Measurements from ENCODE around the gene BBX.
A peak's percentile ranks its signal among the peaks of the same experiment; 100 is the strongest.

The BBX gene

GRCh38 chr3:107796791-107797190, 274.0 kb downstream of the BBX start:
- H3K4me3 ChIP-seq (replicated peaks; ENCODE audit: insufficient read depth, low read length), result no peak overlapping the region

DNA sequence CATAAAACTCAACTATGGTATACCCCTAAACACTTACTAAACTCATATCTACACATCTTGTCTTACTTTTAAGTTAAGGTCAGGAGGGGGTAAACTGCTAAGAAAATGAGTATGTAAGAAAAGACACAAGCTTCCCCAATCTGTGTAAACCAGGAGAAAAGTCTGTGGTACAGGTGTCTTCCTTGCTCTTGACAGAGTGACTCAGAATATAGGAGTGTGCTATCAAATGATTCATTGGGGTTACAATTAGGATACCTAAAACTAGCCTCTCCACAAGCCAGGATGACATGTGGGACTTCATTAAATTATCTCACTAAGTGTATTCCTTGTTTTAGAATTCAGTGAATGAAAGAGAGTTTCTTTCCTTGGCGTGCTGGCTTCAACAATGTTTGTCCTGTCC, 274.8 kb downstream of the BBX start:
- TF ChIP-seq POLR2AphosphoS5 (IDR thresholded peaks at IDR 0.05; ENCODE audit: low read depth) (no peak), GABPA (IDR thresholded peaks at IDR 0.05; ENCODE audit: low read depth) (no peak)
- TF ChIP-seq, protein P1, sequence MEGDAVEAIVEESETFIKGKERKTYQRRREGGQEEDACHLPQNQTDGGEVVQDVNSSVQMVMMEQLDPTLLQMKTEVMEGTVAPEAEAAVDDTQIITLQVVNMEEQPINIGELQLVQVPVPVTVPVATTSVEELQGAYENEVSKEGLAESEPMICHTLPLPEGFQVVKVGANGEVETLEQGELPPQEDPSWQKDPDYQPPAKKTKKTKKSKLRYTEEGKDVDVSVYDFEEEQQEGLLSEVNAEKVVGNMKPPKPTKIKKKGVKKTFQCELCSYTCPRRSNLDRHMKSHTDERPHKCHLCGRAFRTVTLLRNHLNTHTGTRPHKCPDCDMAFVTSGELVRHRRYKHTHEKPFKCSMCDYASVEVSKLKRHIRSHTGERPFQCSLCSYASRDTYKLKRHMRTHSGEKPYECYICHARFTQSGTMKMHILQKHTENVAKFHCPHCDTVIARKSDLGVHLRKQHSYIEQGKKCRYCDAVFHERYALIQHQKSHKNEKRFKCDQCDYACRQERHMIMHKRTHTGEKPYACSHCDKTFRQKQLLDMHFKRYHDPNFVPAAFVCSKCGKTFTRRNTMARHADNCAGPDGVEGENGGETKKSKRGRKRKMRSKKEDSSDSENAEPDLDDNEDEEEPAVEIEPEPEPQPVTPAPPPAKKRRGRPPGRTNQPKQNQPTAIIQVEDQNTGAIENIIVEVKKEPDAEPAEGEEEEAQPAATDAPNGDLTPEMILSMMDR (IDR thresholded peaks at IDR 0.05; ENCODE audit: insufficient read depth, low read length), result no peak
- Histone ChIP-seq H3K27me3 (ENCODE audit: insufficient read depth, poor library complexity, severe bottlenecking) (no peaks in the 10 kb centered on the region), H3K4me3 (replicated peaks; ENCODE audit: insufficient read depth, low read length) (no peak overlapping the region), H3K27ac (replicated peaks) (no peak overlapping the region)
- DNase-seq (ENCODE audit: low read depth in 1 of 2, low spot score in 1 of 2), result no peak

More at GRCh38 chr3:107796791-107797190, 274.0 kb downstream of the BBX start:
- TF ChIP-seq GABPA (IDR thresholded peaks at IDR 0.05; ENCODE audit: low read depth), result no peak
- TF ChIP-seq, protein P2, sequence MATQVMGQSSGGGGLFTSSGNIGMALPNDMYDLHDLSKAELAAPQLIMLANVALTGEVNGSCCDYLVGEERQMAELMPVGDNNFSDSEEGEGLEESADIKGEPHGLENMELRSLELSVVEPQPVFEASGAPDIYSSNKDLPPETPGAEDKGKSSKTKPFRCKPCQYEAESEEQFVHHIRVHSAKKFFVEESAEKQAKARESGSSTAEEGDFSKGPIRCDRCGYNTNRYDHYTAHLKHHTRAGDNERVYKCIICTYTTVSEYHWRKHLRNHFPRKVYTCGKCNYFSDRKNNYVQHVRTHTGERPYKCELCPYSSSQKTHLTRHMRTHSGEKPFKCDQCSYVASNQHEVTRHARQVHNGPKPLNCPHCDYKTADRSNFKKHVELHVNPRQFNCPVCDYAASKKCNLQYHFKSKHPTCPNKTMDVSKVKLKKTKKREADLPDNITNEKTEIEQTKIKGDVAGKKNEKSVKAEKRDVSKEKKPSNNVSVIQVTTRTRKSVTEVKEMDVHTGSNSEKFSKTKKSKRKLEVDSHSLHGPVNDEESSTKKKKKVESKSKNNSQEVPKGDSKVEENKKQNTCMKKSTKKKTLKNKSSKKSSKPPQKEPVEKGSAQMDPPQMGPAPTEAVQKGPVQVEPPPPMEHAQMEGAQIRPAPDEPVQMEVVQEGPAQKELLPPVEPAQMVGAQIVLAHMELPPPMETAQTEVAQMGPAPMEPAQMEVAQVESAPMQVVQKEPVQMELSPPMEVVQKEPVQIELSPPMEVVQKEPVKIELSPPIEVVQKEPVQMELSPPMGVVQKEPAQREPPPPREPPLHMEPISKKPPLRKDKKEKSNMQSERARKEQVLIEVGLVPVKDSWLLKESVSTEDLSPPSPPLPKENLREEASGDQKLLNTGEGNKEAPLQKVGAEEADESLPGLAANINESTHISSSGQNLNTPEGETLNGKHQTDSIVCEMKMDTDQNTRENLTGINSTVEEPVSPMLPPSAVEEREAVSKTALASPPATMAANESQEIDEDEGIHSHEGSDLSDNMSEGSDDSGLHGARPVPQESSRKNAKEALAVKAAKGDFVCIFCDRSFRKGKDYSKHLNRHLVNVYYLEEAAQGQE (IDR thresholded peaks at IDR 0.05; ENCODE audit: insufficient replicate concordance, low read depth), result no peak
- TF ChIP-seq POLR2AphosphoS5 (IDR thresholded peaks at IDR 0.05; ENCODE audit: low read depth), result no peak; the same call in 1 of the 2 replicates
- TF ChIP-seq, protein P1 (IDR thresholded peaks at IDR 0.05; ENCODE audit: insufficient read depth, low read length), result no peak
- no peak for TF ChIP-seq SPI1 (IDR thresholded peaks at IDR 0.05; ENCODE audit: borderline replicate concordance, low read depth)
- Histone ChIP-seq H3K27ac (replicated peaks) (no peak overlapping the region), H3K27me3 (ENCODE audit: insufficient read depth, poor library complexity, severe bottlenecking) (no peaks in the 10 kb centered on the region)
- DNase-seq (ENCODE audit: low read depth in 1 of 2, low spot score in 1 of 2), result peak; percentile 53 to 54

GRCh38 chr3:107798381-107798780, 275.6 kb downstream of the BBX start:
- H3K4me3 ChIP-seq (replicated peaks; ENCODE audit: insufficient read depth, low read length), result no peak overlapping the region
- no peak for DNase-seq (ENCODE audit: low read depth in 1 of 2, low spot score in 1 of 2)
- no peaks in the 10 kb centered on the region for H3K27me3 ChIP-seq (ENCODE audit: insufficient read depth, poor library complexity, severe bottlenecking)
- no peak overlapping the region for H3K27ac ChIP-seq (replicated peaks)
- TF ChIP-seq, protein P1 (IDR thresholded peaks at IDR 0.05; ENCODE audit: insufficient read depth, low read length), result no peak
- no peak for TF ChIP-seq SPI1 (IDR thresholded peaks at IDR 0.05; ENCODE audit: borderline replicate concordance, low read depth)
- TF ChIP-seq GABPA (IDR thresholded peaks at IDR 0.05; ENCODE audit: low read depth), result no peak
- TF ChIP-seq, protein P2 (IDR thresholded peaks at IDR 0.05; ENCODE audit: insufficient replicate concordance, low read depth), result no peak
- TF ChIP-seq POLR2AphosphoS5 (IDR thresholded peaks at IDR 0.05; ENCODE audit: low read depth), result no peak

DNA sequence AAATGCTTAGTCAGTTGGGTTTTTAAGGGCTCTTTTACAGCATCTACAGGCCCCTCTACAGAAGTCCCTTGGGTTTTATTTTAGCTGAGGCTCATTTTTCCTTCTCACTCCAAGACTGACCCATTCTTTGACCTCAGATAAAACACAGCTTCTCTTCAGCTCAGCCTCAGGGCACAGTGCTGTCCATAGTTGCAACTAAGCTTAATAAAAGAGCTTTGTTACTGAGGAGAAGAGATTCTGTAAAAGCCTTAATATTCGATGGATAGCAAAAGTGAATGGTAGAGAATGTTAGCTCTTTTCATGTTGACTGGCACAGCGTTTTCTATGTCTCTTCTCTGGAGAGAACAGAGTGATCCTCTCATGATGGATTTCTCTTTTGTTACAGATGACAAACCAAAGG, 277.9 kb downstream of the BBX start:
- H3K27ac ChIP-seq (replicated peaks), result no peak overlapping the region
- TF ChIP-seq, protein P2 (IDR thresholded peaks at IDR 0.05; ENCODE audit: insufficient replicate concordance, low read depth), result no peak
- no peak for TF ChIP-seq SPI1 (IDR thresholded peaks at IDR 0.05; ENCODE audit: borderline replicate concordance, low read depth)
- DNase-seq (ENCODE audit: low read depth in 1 of 2, low spot score in 1 of 2), result no peak
- H3K27me3 ChIP-seq (ENCODE audit: insufficient read depth, poor library complexity, severe bottlenecking), result no peaks in the 10 kb centered on the region
- H3K4me3 ChIP-seq (replicated peaks; ENCODE audit: insufficient read depth, low read length), result no peak overlapping the region
